Measurements from ENCODE around the gene CES2. TPM values are rescaled to one million over a fixed set of nuclear protein-coding genes. Genes with fewer than 3 reads are reported as not detected.
"Not testable (repeated sequence)": the region's sequence is repeated elsewhere in the genome, so short reads cannot be mapped to it uniquely, and the experiment has no call there.

CES2 gene
- total RNA-seq, 1 experiment from 2014 or later, result 10.3 TPM

- DNase-seq (ENCODE audit: low read depth), result peak; percentile 81
Observed at GRCh38 chr16:66977341-66978113, 42.2 kb downstream of the CES2 start.

- DNase-seq (ENCODE audit: low read depth), result peak; percentile 30
Observed at GRCh38 chr16:66979011-66979717, 43.8 kb downstream of the CES2 start.

GRCh38 chr16:66983033-66983432 lies 47.7 kb downstream of the CES2 start:
- no peak for DNase-seq (ENCODE audit: low read depth)

GRCh38 chr16:66984892-66985311 lies 49.6 kb downstream of the CES2 start:
- DNase-seq (ENCODE audit: low read depth), result no peak

GRCh38 chr16:66986559-66986958 lies 51.2 kb downstream of the CES2 start:
- no peak for DNase-seq (ENCODE audit: low read depth)

GRCh38 chr16:66988197-66988788 lies 53.0 kb downstream of the CES2 start, which contains the start of gene CES4A:
CES4A (plus strand) TSS chr16:66988589; CDS start chr16:66988773, 184 bp downstream.
- peak; percentile 25 for DNase-seq (ENCODE audit: low read depth)

GRCh38 chr16:66991545-66992077 lies 56.3 kb downstream of the CES2 start:
- DNase-seq (ENCODE audit: low read depth), result no peak

GRCh38 chr16:66993558-66993957 lies 58.2 kb downstream of the CES2 start:
- not testable (repeated sequence) for DNase-seq (ENCODE audit: low read depth)

Other genes with a start within 250 kb of the CES2 start
- 14.7 and 18.9 TPM in 2 replicates for gene CMTM4, start 238.8 kb upstream of the CES2 start, total RNA-seq (2014; rRNA removed; shearing (Covaris generic))
- 81.7 and 97.8 TPM in 2 replicates for gene DYNC1LI2, start 183.9 kb upstream of the CES2 start, total RNA-seq (2014; rRNA removed; shearing (Covaris generic))
- gene TERB1, start 133.9 kb upstream of the CES2 start, total RNA-seq (2014; rRNA removed; shearing (Covaris generic)), result 0.46 TPM in 1 of 2 replicates, not detected in the other
- gene NAE1, start 104.5 kb upstream of the CES2 start, total RNA-seq (2014; rRNA removed; shearing (Covaris generic)), result 138 and 148 TPM in 2 replicates
- not detected in 2 replicates for gene CA7, start 91.1 kb upstream of the CES2 start, total RNA-seq (2014; rRNA removed; shearing (Covaris generic))
- 2.7 and 5.7 TPM in 2 replicates for gene PDP2, start 55.0 kb upstream of the CES2 start, total RNA-seq (2014; rRNA removed; shearing (Covaris generic))
- gene CDH16, start 16.6 kb upstream of the CES2 start, total RNA-seq (2014; rRNA removed; shearing (Covaris generic)), result not detected in 2 replicates
- gene RRAD, start 10.0 kb upstream of the CES2 start, total RNA-seq (2014; rRNA removed; shearing (Covaris generic)), result 24.3 and 27.7 TPM in 2 replicates
- 127 and 129 TPM in 2 replicates for gene CIAO2B, start 1.1 kb upstream of the CES2 start, total RNA-seq (2014; rRNA removed; shearing (Covaris generic))
- 0.29 TPM in 1 of 2 replicates, not detected in the other for gene CES3, start 25.8 kb downstream of the CES2 start, total RNA-seq (2014; rRNA removed; shearing (Covaris generic))
- not detected in 2 replicates for gene CES4A, start 53.1 kb downstream of the CES2 start, total RNA-seq (2014; rRNA removed; shearing (Covaris generic))
- gene CBFB, start 93.6 kb downstream of the CES2 start, total RNA-seq (2014; rRNA removed; shearing (Covaris generic)), result 94.9 and 115 TPM in 2 replicates
- gene PHAF1, start 174.4 kb downstream of the CES2 start, total RNA-seq (2014; rRNA removed; shearing (Covaris generic)), result 12.5 and 26.3 TPM in 2 replicates
- 5.5 and 9.8 TPM in 2 replicates for gene B3GNT9, start 215.5 kb downstream of the CES2 start, total RNA-seq (2014; rRNA removed; shearing (Covaris generic))
- gene TRADD, start 224.4 kb downstream of the CES2 start, total RNA-seq (2014; rRNA removed; shearing (Covaris generic)), result 16.7 and 20.5 TPM in 2 replicates
- 3.8 and 6.2 TPM in 2 replicates for gene FBXL8, start 224.4 kb downstream of the CES2 start, total RNA-seq (2014; rRNA removed; shearing (Covaris generic))
- gene HSF4, start 229.2 kb downstream of the CES2 start, total RNA-seq (2014; rRNA removed; shearing (Covaris generic)), result 1.2 and 2.8 TPM in 2 replicates
- 9.5 and 14.7 TPM in 2 replicates for gene NOL3, start 235.0 kb downstream of the CES2 start, total RNA-seq (2014; rRNA removed; shearing (Covaris generic))
- 4.6 and 7.0 TPM in 2 replicates for gene MATCAP1, start 248.4 kb downstream of the CES2 start, total RNA-seq (2014; rRNA removed; shearing (Covaris generic))

All from Daoy (cell line).